Measurements from ENCODE around the gene KCNK17. TPM values are rescaled to one million over a fixed set of nuclear protein-coding genes. Genes with fewer than 3 reads are reported as not detected.

KCNK17 gene
- total RNA-seq, 1 experiment from 2014 or later: 1.2 TPM

GRCh38 chr6:39301606-39302005, 12.6 kb downstream of the KCNK17 start:
- no peak overlapping the region for H3K18ac ChIP-seq (ENCODE audit: insufficient read length, low read depth, low read length)
- H4K91ac ChIP-seq (ENCODE audit: insufficient read length, low read depth, low read length): no peak overlapping the region
- H2BK12ac ChIP-seq (ENCODE audit: insufficient read length, low read depth, low read length): no peak overlapping the region
- H2BK15ac ChIP-seq (ENCODE audit: low read depth, low read length): no peak overlapping the region
- DNase-seq: peak; percentile 88
- no peaks in the 10 kb centered on the region for H3K9me3 ChIP-seq (ENCODE audit: control insufficient read depth, low read depth, low read length)
- no peak overlapping the region for H3K27ac ChIP-seq (ENCODE audit: insufficient read length, low read depth, low read length)
- H3K4ac ChIP-seq (ENCODE audit: low read depth, low read length): no peak overlapping the region
- Mint-ChIP-seq H3K4me1 (peaks cover 24 to 26% of the 10 kb centered on the region in 2 experiments), H3K27me3 (ENCODE audit: low read depth) (peaks cover 7% of the 10 kb centered on the region; the same call in 1 of the 2 replicates), H3K4me3 (no peak overlapping the region), H3K36me3 (ENCODE audit: insufficient read depth in 1 of 3, low read depth in 3 of 3) (no peaks in the 10 kb centered on the region), H3K27ac (no peak overlapping the region), H3K9me3 (no peaks in the 10 kb centered on the region; a peak in 1 of 5 replicates)
- no peaks in the 10 kb centered on the region for H3K23me2 ChIP-seq (ENCODE audit: insufficient read length, low read depth, low read length, poor library complexity, severe bottlenecking)
- no peak overlapping the region for H3T11ph ChIP-seq (ENCODE audit: low read length)
- TF ChIP-seq CTCF (conservative IDR thresholded peaks at IDR 0.05): peak; percentile 91
- H3K9ac ChIP-seq (ENCODE audit: extremely low read depth, insufficient read length, low read length): no peak overlapping the region
- H3K23ac ChIP-seq (ENCODE audit: insufficient read length, low read depth, low read length): no peak overlapping the region
- H2BK5ac ChIP-seq (ENCODE audit: insufficient read length, low read length): no peak overlapping the region
- no peaks in the 10 kb centered on the region for H3K79me1 ChIP-seq (ENCODE audit: insufficient read depth, low read depth, low read length, poor library complexity, severe bottlenecking)
- no peak overlapping the region for H3K56ac ChIP-seq (ENCODE audit: insufficient read length, low read depth, low read length)
- no peak overlapping the region for H2BK20ac ChIP-seq (ENCODE audit: low read depth, low read length, poor library complexity, severe bottlenecking)
- WGBS (ENCODE audit: extremely low coverage, insufficient read length, low lambda C conversion rate): no CpG with 5 or more reads among the region's 7 CpGs
- no peaks in the 10 kb centered on the region for H3K79me2 ChIP-seq (ENCODE audit: insufficient read depth, low read length)
- no peaks in the 10 kb centered on the region for H4K20me1 ChIP-seq (ENCODE audit: control insufficient read depth, insufficient read depth, insufficient read length)
- H3K14ac ChIP-seq (ENCODE audit: insufficient read depth, low read length): no peak overlapping the region
- H3K4me2 ChIP-seq (ENCODE audit: insufficient read depth, insufficient read length, low read length): no peak overlapping the region
- no peak overlapping the region for H2BK120ac ChIP-seq (ENCODE audit: low read depth, low read length, poor library complexity, severe bottlenecking)
- no peak overlapping the region for H4K5ac ChIP-seq (ENCODE audit: insufficient read length, low read depth, low read length)
- no peak overlapping the region for H2AK5ac ChIP-seq (ENCODE audit: insufficient read length, low read length)
- no peak overlapping the region for H2AFZ ChIP-seq (ENCODE audit: low read length)
- 0 out of 2 replicates have a peak, but pooled peaks cover 2% of the 10 kb centered on the region for H3K4me1 ChIP-seq (ENCODE audit: insufficient read depth, low read length)
- H3K27me3 ChIP-seq (ENCODE audit: insufficient read depth, low read length): no peaks in the 10 kb centered on the region
- H4K8ac ChIP-seq (replicated peaks; ENCODE audit: insufficient read length, low read depth, low read length): no peak overlapping the region

All from H9 (cell line).